DMS153 (cell line): Measurements from ENCODE around the gene CARS2.

Source experiments
- DNase-seq: peaks from one replicate; lab custom pipeline; 2025; lab: John Stamatoyannopoulos, UW

CARS2 gene

GRCh38 chr13:110652231-110652730 lies 53.6 kb downstream of the CARS2 start:
- no peak for DNase-seq

- DNase-seq: no peak
These were observed 54.1 kb downstream of the CARS2 start for GRCh38 chr13:110651726-110652230.

GRCh38 chr13:110651271-110651670 lies 54.6 kb downstream of the CARS2 start:
- DNase-seq: no peak

- DNase-seq: no peak
These were observed 55.5 kb downstream of the CARS2 start for GRCh38 chr13:110650436-110650835.

GRCh38 chr13:110649551-110649950 lies 56.4 kb downstream of the CARS2 start:
- DNase-seq: no peak

- no peak for DNase-seq
These were observed 57.0 kb downstream of the CARS2 start for GRCh38 chr13:110648848-110649421.

- DNase-seq: no peak
These were observed 57.6 kb downstream of the CARS2 start for GRCh38 chr13:110648146-110648819.

GRCh38 chr13:110647365-110647737 lies 58.6 kb downstream of the CARS2 start:
- no peak for DNase-seq

GRCh38 chr13:110646442-110647364 lies 59.2 kb downstream of the CARS2 start:
- DNase-seq: no peak

GRCh38 chr13:110645750-110646149 lies 60.2 kb downstream of the CARS2 start:
- DNase-seq: no peak

GRCh38 chr13:110644892-110645521 lies 60.9 kb downstream of the CARS2 start:
- peak; percentile 60 for DNase-seq

- DNase-seq: no peak
These were observed 62.0 kb downstream of the CARS2 start for GRCh38 chr13:110643768-110644421.

GRCh38 chr13:110643324-110643723 lies 62.6 kb downstream of the CARS2 start:
- no peak for DNase-seq

- DNase-seq: no peak
These were observed 63.5 kb downstream of the CARS2 start for GRCh38 chr13:110642291-110642981.

- peak; percentile 27 for DNase-seq
These were observed 64.6 kb downstream of the CARS2 start for GRCh38 chr13:110641055-110642015.

- DNase-seq: no peak
These were observed 65.3 kb downstream of the CARS2 start for GRCh38 chr13:110640591-110641029.

GRCh38 chr13:110639935-110640334 lies 66.0 kb downstream of the CARS2 start:
- DNase-seq: no peak

GRCh38 chr13:110638814-110639806 lies 66.8 kb downstream of the CARS2 start:
- no peak for DNase-seq
